ENCODE results near the gene TPH1.

TPH1 gene

GRCh38 chr11:18046116-18046777 is at the start of gene TPH1:
Gene TPH1 (minus strand): TSS chr11:18046269. CDS start chr11:18040762, 5,507 bp downstream.
- TF ChIP-seq, protein P1, sequence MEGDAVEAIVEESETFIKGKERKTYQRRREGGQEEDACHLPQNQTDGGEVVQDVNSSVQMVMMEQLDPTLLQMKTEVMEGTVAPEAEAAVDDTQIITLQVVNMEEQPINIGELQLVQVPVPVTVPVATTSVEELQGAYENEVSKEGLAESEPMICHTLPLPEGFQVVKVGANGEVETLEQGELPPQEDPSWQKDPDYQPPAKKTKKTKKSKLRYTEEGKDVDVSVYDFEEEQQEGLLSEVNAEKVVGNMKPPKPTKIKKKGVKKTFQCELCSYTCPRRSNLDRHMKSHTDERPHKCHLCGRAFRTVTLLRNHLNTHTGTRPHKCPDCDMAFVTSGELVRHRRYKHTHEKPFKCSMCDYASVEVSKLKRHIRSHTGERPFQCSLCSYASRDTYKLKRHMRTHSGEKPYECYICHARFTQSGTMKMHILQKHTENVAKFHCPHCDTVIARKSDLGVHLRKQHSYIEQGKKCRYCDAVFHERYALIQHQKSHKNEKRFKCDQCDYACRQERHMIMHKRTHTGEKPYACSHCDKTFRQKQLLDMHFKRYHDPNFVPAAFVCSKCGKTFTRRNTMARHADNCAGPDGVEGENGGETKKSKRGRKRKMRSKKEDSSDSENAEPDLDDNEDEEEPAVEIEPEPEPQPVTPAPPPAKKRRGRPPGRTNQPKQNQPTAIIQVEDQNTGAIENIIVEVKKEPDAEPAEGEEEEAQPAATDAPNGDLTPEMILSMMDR (IDR thresholded peaks at IDR 0.05) = no peak
- H3K4me3 ChIP-seq = peak within 1 kb of the TSS; percentile 62
- DNase-seq (ENCODE audit: low spot score) = no peak
- H3K27ac ChIP-seq = peak within 1 kb of the TSS in 1 of 2 donors; percentile 39

GRCh38 chr11:18093959-18094358 is 47.9 kb upstream of the TPH1 start:
- H3K27ac ChIP-seq = no peak overlapping the region

GRCh38 chr11:18091731-18092130 is 45.7 kb upstream of the TPH1 start:
- H3K4me3 ChIP-seq = no peak overlapping the region
- TF ChIP-seq, protein P1 (IDR thresholded peaks at IDR 0.05) = no peak
- DNase-seq (ENCODE audit: low spot score) = no peak
- H3K27ac ChIP-seq = no peak overlapping the region

More at GRCh38 chr11:18093959-18094358, 47.9 kb upstream of the TPH1 start:
- H3K4me3 ChIP-seq = no peak overlapping the region
- no peak for DNase-seq (ENCODE audit: low spot score)
- TF ChIP-seq, protein P1 (IDR thresholded peaks at IDR 0.05) = no peak

DNA sequence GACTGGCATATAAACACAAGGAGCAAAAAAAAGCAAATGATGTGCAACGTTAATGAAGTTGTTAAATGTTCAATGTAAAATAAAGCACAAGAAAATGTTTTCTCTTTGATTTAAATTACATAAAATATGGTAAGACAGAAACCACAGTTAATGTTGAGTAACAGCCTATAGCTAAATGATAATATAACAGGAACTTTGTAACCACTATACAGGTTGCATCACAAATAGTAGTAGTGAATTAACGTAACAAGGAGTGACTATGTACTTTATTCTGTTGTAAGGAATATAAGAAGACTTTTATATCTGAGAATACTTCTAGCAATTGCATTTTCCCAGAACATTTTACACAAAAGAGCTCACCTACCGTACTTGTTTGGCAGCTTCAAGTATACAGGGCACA is 42.9 kb upstream of the TPH1 start:
- TF ChIP-seq, protein P1 (IDR thresholded peaks at IDR 0.05) = no peak
- no peak for DNase-seq (ENCODE audit: low spot score)
- Histone ChIP-seq H3K4me3 (no peak overlapping the region), H3K27ac (no peak overlapping the region)

DNA sequence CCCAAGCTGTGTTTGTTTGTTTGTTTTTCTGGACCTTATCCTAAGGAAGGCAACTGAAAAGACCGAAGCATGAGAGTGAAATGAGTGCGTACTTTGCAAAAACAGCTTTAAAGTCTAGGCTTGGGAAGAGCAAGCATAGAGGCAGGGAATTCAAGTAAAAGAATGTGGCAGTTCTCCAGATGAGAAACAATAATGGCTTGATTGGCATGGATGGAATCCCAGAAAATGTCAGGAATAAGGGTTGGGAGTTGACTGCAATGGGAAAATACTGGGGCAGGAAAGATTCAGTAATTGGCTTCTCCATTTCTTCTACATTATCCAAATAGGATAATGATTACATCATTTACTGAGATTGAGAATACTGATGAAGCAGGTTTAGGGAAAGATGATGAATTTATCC is 42.3 kb upstream of the TPH1 start:
- Histone ChIP-seq H3K27ac (no peak overlapping the region), H3K4me3 (no peak overlapping the region)
- DNase-seq (ENCODE audit: low spot score) = no peak
- TF ChIP-seq, protein P1 (IDR thresholded peaks at IDR 0.05) = no peak

GRCh38 chr11:18081551-18081950 is 35.5 kb upstream of the TPH1 start:
- TF ChIP-seq, protein P1 (IDR thresholded peaks at IDR 0.05) = no peak
- no peak for DNase-seq (ENCODE audit: low spot score)
- no peak overlapping the region for H3K27ac ChIP-seq
- H3K4me3 ChIP-seq = no peak overlapping the region

DNA sequence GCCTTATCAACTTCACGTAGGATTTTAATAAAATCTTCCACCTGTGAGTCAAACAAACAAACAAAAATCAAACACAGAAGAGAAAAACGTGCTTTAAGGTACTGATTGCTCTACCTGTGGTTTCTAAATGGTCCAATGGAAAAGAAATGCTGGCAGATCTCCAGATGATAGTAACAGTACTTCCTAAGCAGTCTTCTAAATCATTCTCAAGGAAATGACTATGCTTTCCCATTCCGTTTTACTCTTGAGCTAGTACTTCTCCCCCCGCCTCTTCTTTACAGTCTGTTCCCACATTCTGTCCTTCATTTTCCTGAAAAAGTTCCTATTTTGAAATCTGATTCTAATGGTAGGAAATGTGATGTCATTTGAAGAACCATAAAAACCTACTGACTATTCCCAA is 34.4 kb upstream of the TPH1 start:
- H3K4me3 ChIP-seq = no peak overlapping the region
- H3K27ac ChIP-seq = no peak overlapping the region
- TF ChIP-seq, protein P1 (IDR thresholded peaks at IDR 0.05) = no peak
- DNase-seq (ENCODE audit: low spot score) = no peak

Measured in coronary artery (tissue), 2 donors.